K562 (cell line): ENCODE results near the gene SLC35A2. TPM values are rescaled to one million over a fixed set of nuclear protein-coding genes. Genes with fewer than 3 reads are reported as not detected.

Source experiments
- CXXC5 ChIP-seq: fragments of 250-450 bp; sonication (Bioruptor Pico); IDR thresholded peaks from 2 replicates; pipeline ENCODE4 v1.8.0; 2022; ENCODE audit warnings: inconsistent platforms, mild to moderate bottlenecking, moderate library complexity
- ETV1 ChIP-seq: fragments of 450-650 bp; conservative IDR thresholded peaks from 2 replicates; pipeline ENCODE4 v1.6.1; 2016; ENCODE audit warnings: missing genetic modification characterization, control low read depth, low read depth, missing compliant biosample characterization
- KAT2B ChIP-seq: IDR thresholded peaks from one replicate; pipeline ENCODE4 v1.6.1; 2012; ENCODE audit warnings: low read depth, mild to moderate bottlenecking, control low read depth, inconsistent platforms, low read length, moderate library complexity
- KDM5B ChIP-seq: fragments of 200-600 bp; sonication (generic); IDR thresholded peaks from 2 replicates; pipeline ENCODE4 v1.6.1; 2012; ENCODE audit warnings: low read depth, mild to moderate bottlenecking, moderate library complexity, low read length, control low read depth, inconsistent platforms; ENCODE audit not compliant: insufficient replicate concordance
- MED1 ChIP-seq: sonication (generic); formaldehyde crosslinking; IDR thresholded peaks from 2 replicates; pipeline ENCODE4 v1.8.1; 2023; ENCODE audit warnings: missing genetic modification reagents, borderline replicate concordance
- NFRKB ChIP-seq: fragments of 450-650 bp; IDR thresholded peaks from 2 replicates; pipeline ENCODE4 v1.6.1; 2016; ENCODE audit warnings: low read depth
- POLR2A ChIP-seq: fragments of 450-650 bp; conservative IDR thresholded peaks from 2 replicates; pipeline ENCODE4 v1.6.1; 2016
- SMC3 ChIP-seq: conservative IDR thresholded peaks from 2 replicates; pipeline ENCODE4 v1.6.1; 2011; ENCODE audit warnings: low read depth, low read length, improper control_type of control experiment; ENCODE audit not compliant: insufficient read depth
- TEAD1 ChIP-seq, 2 experiments: fragments of 450-650 bp in 1 of 2; sonication (generic) in 1 of 2; formaldehyde crosslinking; IDR thresholded peaks; 2 replicates each; pipeline versions ENCODE4 v1.4.0 to v1.8.0; 2020 to 2022; ENCODE audit warnings: mild to moderate bottlenecking in 2 of 2, missing genetic modification reagents in 1 of 2
- ZC3H4 ChIP-seq: sonication (generic); formaldehyde crosslinking; IDR thresholded peaks from 2 replicates; pipeline ENCODE4 v1.9.0; 2021; ENCODE audit warnings: missing genetic modification reagents, borderline replicate concordance
- ZNF644 ChIP-seq: fragments of 200-800 bp; sonication (Bioruptor generic); IDR thresholded peaks from 2 replicates; pipeline ENCODE4 v1.6.1; 2016; ENCODE audit warnings: low read depth, missing genetic modification characterization, missing compliant biosample characterization
- polyA plus RNA-seq, 8 experiments: library from polyadenylated mRNA; depleted of rRNA in 4 of 8; stranded (reverse) in 5 of 8; unstranded in 3 of 8; fragments of >200 nt; fragmentation: Nextera tagmentation in 2 of 8; fragmentation: Illumina TruSeq in 1 of 8; extraction: Ambion mirVana in 2 of 8; extraction: Trizol in 1 of 8; gene quantifications; 2 replicates each; pipeline versions ENCODE4 v1.2.1 to v1.2.3, GENCODE V29; 2011 to 2014; ENCODE audit warnings: inconsistent platforms in 1 of 8, missing spikeins in 1 of 8
- total RNA-seq, 7 experiments: library from RNA; depleted of rRNA in 6 of 7; stranded (reverse); fragments of >200 nt in 6 of 7; fragmentation: Illumina TruSeq in 2 of 7; extraction: Trizol in 2 of 7; gene quantifications; 2 replicates each; pipeline versions ENCODE4 v1.2.1 to v1.2.3, GENCODE V29; 2011 to 2021; ENCODE audit warnings: low replicate concordance in 1 of 7
- TF ChIP-seq, protein P1 (sequence below): fragments of 450-650 bp; formaldehyde crosslinking; IDR thresholded peaks from 2 replicates; pipeline ENCODE4 v1.4.0; 2020; ENCODE audit warnings: mild to moderate bottlenecking, moderate library complexity
- TF ChIP-seq, protein P2 (sequence below): sonication (generic); formaldehyde crosslinking; IDR thresholded peaks from 2 replicates; pipeline ENCODE4 v1.8.1; 2022; ENCODE audit warnings: missing genetic modification reagents
- TF ChIP-seq, protein P3 (sequence below), 2 experiments: fragments of 450-650 bp; formaldehyde crosslinking in 1 of 2; IDR thresholded peaks; 2 replicates each; pipeline versions ENCODE4 v1.4.0 to v1.6.1; 2014 to 2020; ENCODE audit warnings: mild to moderate bottlenecking in 2 of 2, borderline replicate concordance in 1 of 2, low read depth in 1 of 2

The SLC35A2 gene
- total and polyA plus RNA-seq, 9 of the 15 experiments (the other 6 are each of a cell fraction or from before 2014, with no cell fraction given) = 3.3 to 38.9 (median 20.0) TPM

DNA sequence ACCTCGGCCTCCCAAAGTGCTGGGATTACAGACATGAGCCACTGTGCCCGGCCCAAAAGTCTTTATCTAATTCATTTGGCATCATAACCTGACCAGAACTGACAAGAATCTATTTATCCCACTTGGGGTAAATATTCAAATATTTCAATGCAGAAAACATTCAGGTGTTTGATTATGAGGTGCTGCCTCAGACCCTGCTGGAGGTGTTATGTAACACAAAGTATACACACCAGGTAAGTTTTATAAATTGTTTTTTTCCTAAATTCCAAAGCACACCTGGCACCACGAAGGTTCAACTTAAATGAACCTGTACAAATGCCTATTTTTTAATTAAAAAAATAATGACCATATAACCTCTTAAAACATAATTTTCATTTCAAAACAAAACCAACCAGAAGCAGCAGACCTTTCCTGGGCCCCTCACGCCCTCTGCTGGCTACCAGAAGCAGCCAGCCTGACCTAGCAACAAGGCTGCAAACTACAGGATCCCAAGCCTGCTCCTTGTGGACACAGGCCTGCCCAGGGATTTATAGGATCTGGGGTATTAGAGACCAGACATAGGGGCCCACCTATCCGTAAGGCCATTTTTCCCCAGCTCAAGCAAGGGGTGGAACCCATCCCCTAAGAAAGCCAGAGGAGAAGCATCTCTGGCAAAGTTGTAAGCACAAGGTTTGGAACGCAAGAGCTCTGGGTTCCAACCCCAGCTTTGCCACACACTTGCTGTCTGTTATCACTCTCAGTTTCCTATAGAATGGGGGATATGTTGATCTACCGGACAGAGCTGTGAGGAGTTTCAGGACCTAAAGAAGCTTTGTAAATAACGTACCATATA lies 34.3 kb upstream of the SLC35A2 start (continued):
- TF ChIP-seq, protein P1, sequence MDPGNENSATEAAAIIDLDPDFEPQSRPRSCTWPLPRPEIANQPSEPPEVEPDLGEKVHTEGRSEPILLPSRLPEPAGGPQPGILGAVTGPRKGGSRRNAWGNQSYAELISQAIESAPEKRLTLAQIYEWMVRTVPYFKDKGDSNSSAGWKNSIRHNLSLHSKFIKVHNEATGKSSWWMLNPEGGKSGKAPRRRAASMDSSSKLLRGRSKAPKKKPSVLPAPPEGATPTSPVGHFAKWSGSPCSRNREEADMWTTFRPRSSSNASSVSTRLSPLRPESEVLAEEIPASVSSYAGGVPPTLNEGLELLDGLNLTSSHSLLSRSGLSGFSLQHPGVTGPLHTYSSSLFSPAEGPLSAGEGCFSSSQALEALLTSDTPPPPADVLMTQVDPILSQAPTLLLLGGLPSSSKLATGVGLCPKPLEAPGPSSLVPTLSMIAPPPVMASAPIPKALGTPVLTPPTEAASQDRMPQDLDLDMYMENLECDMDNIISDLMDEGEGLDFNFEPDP (CRISPR knock-in tag) = no peak
- TF ChIP-seq KAT2B (no peak), ETV1 (tag) (no peak), CXXC5 (no peak), POLR2A (no peak), MED1 (no peak), ZC3H4 (CRISPR knock-in tag) (no peak), ZNF644 (no peak), TEAD1 (CRISPR knock-in tag; IDR thresholded peaks at IDR 0.05) (no peak), KDM5B (no peak), SMC3 (peak; percentile 76), NFRKB (no peak)
- TF ChIP-seq, protein P2, sequence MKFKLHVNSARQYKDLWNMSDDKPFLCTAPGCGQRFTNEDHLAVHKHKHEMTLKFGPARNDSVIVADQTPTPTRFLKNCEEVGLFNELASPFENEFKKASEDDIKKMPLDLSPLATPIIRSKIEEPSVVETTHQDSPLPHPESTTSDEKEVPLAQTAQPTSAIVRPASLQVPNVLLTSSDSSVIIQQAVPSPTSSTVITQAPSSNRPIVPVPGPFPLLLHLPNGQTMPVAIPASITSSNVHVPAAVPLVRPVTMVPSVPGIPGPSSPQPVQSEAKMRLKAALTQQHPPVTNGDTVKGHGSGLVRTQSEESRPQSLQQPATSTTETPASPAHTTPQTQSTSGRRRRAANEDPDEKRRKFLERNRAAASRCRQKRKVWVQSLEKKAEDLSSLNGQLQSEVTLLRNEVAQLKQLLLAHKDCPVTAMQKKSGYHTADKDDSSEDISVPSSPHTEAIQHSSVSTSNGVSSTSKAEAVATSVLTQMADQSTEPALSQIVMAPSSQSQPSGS (CRISPR knock-in tag) = no peak
- TF ChIP-seq, protein P3, sequence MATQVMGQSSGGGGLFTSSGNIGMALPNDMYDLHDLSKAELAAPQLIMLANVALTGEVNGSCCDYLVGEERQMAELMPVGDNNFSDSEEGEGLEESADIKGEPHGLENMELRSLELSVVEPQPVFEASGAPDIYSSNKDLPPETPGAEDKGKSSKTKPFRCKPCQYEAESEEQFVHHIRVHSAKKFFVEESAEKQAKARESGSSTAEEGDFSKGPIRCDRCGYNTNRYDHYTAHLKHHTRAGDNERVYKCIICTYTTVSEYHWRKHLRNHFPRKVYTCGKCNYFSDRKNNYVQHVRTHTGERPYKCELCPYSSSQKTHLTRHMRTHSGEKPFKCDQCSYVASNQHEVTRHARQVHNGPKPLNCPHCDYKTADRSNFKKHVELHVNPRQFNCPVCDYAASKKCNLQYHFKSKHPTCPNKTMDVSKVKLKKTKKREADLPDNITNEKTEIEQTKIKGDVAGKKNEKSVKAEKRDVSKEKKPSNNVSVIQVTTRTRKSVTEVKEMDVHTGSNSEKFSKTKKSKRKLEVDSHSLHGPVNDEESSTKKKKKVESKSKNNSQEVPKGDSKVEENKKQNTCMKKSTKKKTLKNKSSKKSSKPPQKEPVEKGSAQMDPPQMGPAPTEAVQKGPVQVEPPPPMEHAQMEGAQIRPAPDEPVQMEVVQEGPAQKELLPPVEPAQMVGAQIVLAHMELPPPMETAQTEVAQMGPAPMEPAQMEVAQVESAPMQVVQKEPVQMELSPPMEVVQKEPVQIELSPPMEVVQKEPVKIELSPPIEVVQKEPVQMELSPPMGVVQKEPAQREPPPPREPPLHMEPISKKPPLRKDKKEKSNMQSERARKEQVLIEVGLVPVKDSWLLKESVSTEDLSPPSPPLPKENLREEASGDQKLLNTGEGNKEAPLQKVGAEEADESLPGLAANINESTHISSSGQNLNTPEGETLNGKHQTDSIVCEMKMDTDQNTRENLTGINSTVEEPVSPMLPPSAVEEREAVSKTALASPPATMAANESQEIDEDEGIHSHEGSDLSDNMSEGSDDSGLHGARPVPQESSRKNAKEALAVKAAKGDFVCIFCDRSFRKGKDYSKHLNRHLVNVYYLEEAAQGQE (IDR thresholded peaks at IDR 0.05; ENCODE audit: borderline replicate concordance) = peak; percentile 77; the same call in 1 of the 2 replicates
- TF ChIP-seq, protein P3 (CRISPR knock-in tag; IDR thresholded peaks at IDR 0.05; ENCODE audit: low read depth) = no peak
